Measurements from ENCODE around the gene TSPO. TPM values are rescaled to one million over a fixed set of nuclear protein-coding genes. Genes with fewer than 3 reads are reported as not detected.

The TSPO gene
- total RNA-seq, 2 donors from 2014 or later = 238 to 472 TPM

- peak overlapping the region; percentile 7 to 21 for H3K27ac ChIP-seq
- no peak for DNase-seq (ENCODE audit: low spot score)
These were observed 17.3 kb downstream of the TSPO start for GRCh38 chr22:43168471-43169309.

GRCh38 chr22:43169310-43170130 lies 18.2 kb downstream of the TSPO start:
- Histone ChIP-seq H3K27ac (no peak overlapping the region), H3K4me1 (ENCODE audit: control insufficient read depth in 1 of 2, low read depth in 2 of 2) (no peaks in the 10 kb centered on the region), H3K9me3 (no peaks in the 10 kb centered on the region), H3K36me3 (peaks cover 33% of the 10 kb centered on the region), H3K27me3 (replicated peaks; ENCODE audit: insufficient read depth) (no peaks in the 10 kb centered on the region), H3K4me3 (no peak overlapping the region)
- DNase-seq (ENCODE audit: low spot score) = no peak
- no peak for TF ChIP-seq CTCF (IDR thresholded peaks at IDR 0.05)
- ATAC-seq (ENCODE audit: insufficient number of reproducible peaks, low FRiP score, low read depth) = no peak

More at GRCh38 chr22:43168471-43169309, 17.3 kb downstream of the TSPO start:
- TF ChIP-seq CTCF (IDR thresholded peaks at IDR 0.05) = no peak
- no peaks in the 10 kb centered on the region for H3K4me1 ChIP-seq (ENCODE audit: control insufficient read depth in 1 of 2, low read depth in 2 of 2)
- H3K4me3 ChIP-seq = no peak overlapping the region
- no peak for ATAC-seq (ENCODE audit: insufficient number of reproducible peaks, low FRiP score, low read depth)
- H3K27me3 ChIP-seq (replicated peaks; ENCODE audit: insufficient read depth) = no peaks in the 10 kb centered on the region
- H3K9me3 ChIP-seq = no peaks in the 10 kb centered on the region
- H3K36me3 ChIP-seq = peaks cover 24% of the 10 kb centered on the region

DNA sequence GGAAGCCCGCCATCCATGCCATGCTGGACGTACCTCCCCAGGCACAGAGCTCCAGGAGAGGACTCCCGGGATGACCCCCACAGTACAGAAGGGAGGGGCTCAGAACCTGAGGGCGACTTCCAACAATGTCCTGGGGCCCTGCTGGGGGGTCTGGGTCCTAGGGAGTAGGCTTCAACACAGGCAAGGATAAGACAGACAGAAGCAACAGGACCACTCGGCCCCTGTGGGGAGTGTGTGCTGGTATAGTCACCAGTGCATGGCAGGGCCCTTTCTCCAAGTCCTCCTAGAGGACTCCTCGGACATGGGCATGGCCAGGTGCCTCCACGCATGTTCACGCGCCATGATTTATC lies 18.7 kb downstream of the TSPO start:
- H3K4me1 ChIP-seq (ENCODE audit: control insufficient read depth in 1 of 2, low read depth in 2 of 2) = no peaks in the 10 kb centered on the region
- no peak overlapping the region for H3K4me3 ChIP-seq
- DNase-seq (ENCODE audit: low spot score) (no peak), ATAC-seq (ENCODE audit: insufficient number of reproducible peaks, low FRiP score, low read depth) (no peak)
- peaks cover 38% of the 10 kb centered on the region for H3K36me3 ChIP-seq
- no peak overlapping the region for H3K27ac ChIP-seq
- no peaks in the 10 kb centered on the region for H3K27me3 ChIP-seq (replicated peaks; ENCODE audit: insufficient read depth)
- no peaks in the 10 kb centered on the region for H3K9me3 ChIP-seq
- no peak for TF ChIP-seq CTCF (IDR thresholded peaks at IDR 0.05)

GRCh38 chr22:43171019-43171491 lies 19.7 kb downstream of the TSPO start:
- TF ChIP-seq CTCF (IDR thresholded peaks at IDR 0.05) = no peak
- H3K27ac ChIP-seq = no peak overlapping the region
- H3K4me1 ChIP-seq (ENCODE audit: control insufficient read depth in 1 of 2, low read depth in 2 of 2) = no peaks in the 10 kb centered on the region
- H3K4me3 ChIP-seq = no peak overlapping the region
- H3K9me3 ChIP-seq = no peaks in the 10 kb centered on the region
- ATAC-seq (ENCODE audit: insufficient number of reproducible peaks, low FRiP score, low read depth) (no peak), DNase-seq (ENCODE audit: low spot score) (no peak)
- no peaks in the 10 kb centered on the region for H3K27me3 ChIP-seq (replicated peaks; ENCODE audit: insufficient read depth)
- H3K36me3 ChIP-seq = peaks cover 46% of the 10 kb centered on the region

GRCh38 chr22:43171607-43172006 lies 20.2 kb downstream of the TSPO start:
- no peak for ATAC-seq (ENCODE audit: insufficient number of reproducible peaks, low FRiP score, low read depth)
- Histone ChIP-seq H3K9me3 (no peaks in the 10 kb centered on the region), H3K4me1 (ENCODE audit: control insufficient read depth in 1 of 2, low read depth in 2 of 2) (no peaks in the 10 kb centered on the region), H3K4me3 (no peak overlapping the region), H3K27me3 (replicated peaks; ENCODE audit: insufficient read depth) (no peaks in the 10 kb centered on the region), H3K36me3 (peaks cover 46% of the 10 kb centered on the region), H3K27ac (no peak overlapping the region)
- DNase-seq (ENCODE audit: low spot score) = no peak
- TF ChIP-seq CTCF (IDR thresholded peaks at IDR 0.05) = no peak
